Prostate gland (tissue), 2 donors: ENCODE measurements around the gene NOTCH1. TPM values are rescaled to one million over a fixed set of nuclear protein-coding genes. Genes with fewer than 3 reads are reported as not detected.
A peak's percentile ranks its signal among the peaks of the same experiment; 100 is the strongest.

ENCODE experiments used
- DNase-seq: peaks from one replicate; pipeline ENCODE4 v3.0.0-alpha.2; 2019; ENCODE audit warnings: low spot score
- H3K27ac ChIP-seq, 2 donors: fragments of 200-600 bp; sonication (generic); 2 replicates each; pipeline ENCODE4 v1.5.1; 2017 to 2019
- H3K27me3 ChIP-seq: fragments of 200-600 bp; sonication (generic); replicated peaks from 2 replicates; pipeline ENCODE4 v1.5.1; 2019; ENCODE audit not compliant: insufficient read depth
- H3K36me3 ChIP-seq, 2 donors: fragments of 200-600 bp; sonication (generic); 1 replicate in 1 of 2; 2 replicates in 1 of 2; pipeline versions ENCODE4 v1.5.1 to v1.8.1; 2017 to 2019
- H3K4me1 ChIP-seq: fragments of 200-600 bp; sonication (generic); replicated peaks from 2 replicates; pipeline ENCODE4 v1.5.1; 2019
- H3K4me3 ChIP-seq, 2 donors: fragments of 200-600 bp; sonication (generic); 2 replicates each; pipeline ENCODE4 v1.5.1; 2017 to 2019
- H3K9me3 ChIP-seq: fragments of 200-600 bp; sonication (generic); 2 replicates; pipeline ENCODE4 v1.5.1; 2017
- POLR2A ChIP-seq: fragments of 450-650 bp; IDR thresholded peaks from one replicate; pipeline ENCODE4 v1.6.1; 2016; ENCODE audit warnings: antibody characterized with exemption, mild to moderate bottlenecking
- POLR2AphosphoS5 ChIP-seq: sonication (generic); formaldehyde crosslinking; IDR thresholded peaks from one replicate; pipeline ENCODE4 v1.6.1; 2017; ENCODE audit warnings: antibody characterized with exemption
- WGBS: methylation state at CpG from one replicate; pipeline ENCODE4 v1.1.5; 2018; 5-methylcytosine and 5-hydroxymethylcytosine counted together
- intact Hi-C: fragments of 100-400 bp; cut with DNase I; formaldehyde crosslinking; loops from one replicate; pipeline ENCODE4 v1.14.2; 2022
- total RNA-seq, 2 donors: library from RNA; depleted of rRNA; stranded (reverse); fragments of >200 nt; gene quantifications; one replicate each; pipeline ENCODE4 v1.1.0, GENCODE V29; 2016
- TF ChIP-seq, protein P1 (sequence below), 4 experiments: fragments of 200-600 bp in 2 of 4; fragments of 450-650 bp in 2 of 4; sonication (generic) in 2 of 4; IDR thresholded peaks; 1 replicate in 3 of 4; 2 replicates in 1 of 4; pipeline ENCODE4 v1.5.1; 2016 to 2019; ENCODE audit warnings: antibody characterized with exemption in 4 of 4, mild to moderate bottlenecking in 2 of 4, moderate library complexity in 2 of 4

Gene NOTCH1
- total RNA-seq, 2 donors from 2014 or later: 38.0 to 63.3 TPM

DNA sequence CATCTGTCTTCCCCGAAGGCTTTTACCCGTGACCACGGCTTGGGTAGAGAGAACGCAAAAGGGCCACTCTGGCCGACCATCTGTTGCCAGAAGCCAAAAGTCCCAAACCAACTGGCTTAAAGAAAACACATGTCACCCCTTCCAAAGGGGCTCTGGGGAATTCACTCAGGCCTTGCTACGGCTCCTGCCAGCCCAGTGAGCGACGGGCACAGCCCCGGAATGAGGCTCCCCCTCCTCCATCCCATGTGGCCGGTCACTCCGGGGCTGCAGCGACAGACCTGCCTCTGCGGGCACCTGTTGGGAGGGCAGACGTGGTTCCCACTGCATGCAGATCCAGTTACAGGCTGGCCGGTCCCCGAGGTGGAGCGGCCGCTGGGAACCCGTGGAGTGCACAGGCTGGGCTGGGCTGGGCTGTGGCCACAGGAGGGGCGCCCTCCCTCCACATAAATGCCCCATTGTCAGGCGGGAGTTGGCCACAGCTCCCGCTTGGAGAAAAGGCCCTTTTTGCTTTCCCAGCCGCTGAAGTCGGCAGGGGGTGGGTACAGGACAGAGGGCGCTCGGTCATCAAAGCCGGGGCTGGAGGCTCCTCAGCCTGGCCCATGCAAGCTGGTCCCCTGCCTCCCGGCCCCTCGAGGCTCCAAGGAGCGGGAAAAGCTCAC, 19.9 kb downstream of the NOTCH1 start:
- Histone ChIP-seq H3K36me3 (no peaks in the 10 kb centered on the region), H3K27ac (peak overlapping the region in 1 of 2 donors; percentile 2), H3K4me3 (no peak overlapping the region), H3K9me3 (no peaks in the 10 kb centered on the region), H3K27me3 (no peaks in the 10 kb centered on the region), H3K4me1 (no peaks in the 10 kb centered on the region)
- no peak for DNase-seq
- WGBS: 53% methylated on average over 19 of the region's 30 CpGs
- intact Hi-C loops: loop anchor here (5.0 kb wide), 1 partner anchor 34 kb away; no protein-coding TSS in a partner anchor
- no peak for TF ChIP-seq POLR2A
- TF ChIP-seq, protein P1, sequence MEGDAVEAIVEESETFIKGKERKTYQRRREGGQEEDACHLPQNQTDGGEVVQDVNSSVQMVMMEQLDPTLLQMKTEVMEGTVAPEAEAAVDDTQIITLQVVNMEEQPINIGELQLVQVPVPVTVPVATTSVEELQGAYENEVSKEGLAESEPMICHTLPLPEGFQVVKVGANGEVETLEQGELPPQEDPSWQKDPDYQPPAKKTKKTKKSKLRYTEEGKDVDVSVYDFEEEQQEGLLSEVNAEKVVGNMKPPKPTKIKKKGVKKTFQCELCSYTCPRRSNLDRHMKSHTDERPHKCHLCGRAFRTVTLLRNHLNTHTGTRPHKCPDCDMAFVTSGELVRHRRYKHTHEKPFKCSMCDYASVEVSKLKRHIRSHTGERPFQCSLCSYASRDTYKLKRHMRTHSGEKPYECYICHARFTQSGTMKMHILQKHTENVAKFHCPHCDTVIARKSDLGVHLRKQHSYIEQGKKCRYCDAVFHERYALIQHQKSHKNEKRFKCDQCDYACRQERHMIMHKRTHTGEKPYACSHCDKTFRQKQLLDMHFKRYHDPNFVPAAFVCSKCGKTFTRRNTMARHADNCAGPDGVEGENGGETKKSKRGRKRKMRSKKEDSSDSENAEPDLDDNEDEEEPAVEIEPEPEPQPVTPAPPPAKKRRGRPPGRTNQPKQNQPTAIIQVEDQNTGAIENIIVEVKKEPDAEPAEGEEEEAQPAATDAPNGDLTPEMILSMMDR (IDR thresholded peaks at IDR 0.05): peak in 1 of 4 experiments; percentile 10

DNA sequence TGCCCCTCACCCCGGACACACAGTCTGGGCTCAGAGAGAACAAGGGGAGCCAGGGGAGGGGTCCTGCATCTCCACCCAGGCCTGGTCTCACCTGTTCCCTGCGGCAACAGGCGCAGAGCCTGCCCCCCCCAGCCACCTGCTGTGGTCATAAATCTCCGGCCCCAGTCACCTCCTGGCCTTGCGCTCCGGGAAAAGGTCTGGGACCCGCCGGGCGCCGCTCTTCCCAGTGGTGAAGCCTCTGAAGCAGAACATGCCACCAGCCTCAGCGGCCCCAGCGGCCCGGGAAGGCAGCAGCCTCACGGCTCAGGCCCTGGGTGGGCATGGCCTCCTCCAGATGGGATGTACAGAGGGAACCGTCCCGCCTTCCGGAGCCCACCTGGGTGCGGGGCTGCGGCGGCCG, 20.6 kb downstream of the NOTCH1 start:
- DNase-seq: no peak
- TF ChIP-seq POLR2A: no peak
- TF ChIP-seq, protein P1 (IDR thresholded peaks at IDR 0.05): no peak
- no peaks in the 10 kb centered on the region for H3K36me3 ChIP-seq
- no peak overlapping the region for H3K27ac ChIP-seq
- no peaks in the 10 kb centered on the region for H3K9me3 ChIP-seq
- WGBS: 82% methylated on average over 14 of the region's 21 CpGs
- H3K27me3 ChIP-seq: no peaks in the 10 kb centered on the region
- H3K4me3 ChIP-seq: no peak overlapping the region
- intact Hi-C loops: loop anchor here (5.0 kb wide), 1 partner anchor 33 kb away; no protein-coding TSS in a partner anchor
- no peaks in the 10 kb centered on the region for H3K4me1 ChIP-seq

DNA sequence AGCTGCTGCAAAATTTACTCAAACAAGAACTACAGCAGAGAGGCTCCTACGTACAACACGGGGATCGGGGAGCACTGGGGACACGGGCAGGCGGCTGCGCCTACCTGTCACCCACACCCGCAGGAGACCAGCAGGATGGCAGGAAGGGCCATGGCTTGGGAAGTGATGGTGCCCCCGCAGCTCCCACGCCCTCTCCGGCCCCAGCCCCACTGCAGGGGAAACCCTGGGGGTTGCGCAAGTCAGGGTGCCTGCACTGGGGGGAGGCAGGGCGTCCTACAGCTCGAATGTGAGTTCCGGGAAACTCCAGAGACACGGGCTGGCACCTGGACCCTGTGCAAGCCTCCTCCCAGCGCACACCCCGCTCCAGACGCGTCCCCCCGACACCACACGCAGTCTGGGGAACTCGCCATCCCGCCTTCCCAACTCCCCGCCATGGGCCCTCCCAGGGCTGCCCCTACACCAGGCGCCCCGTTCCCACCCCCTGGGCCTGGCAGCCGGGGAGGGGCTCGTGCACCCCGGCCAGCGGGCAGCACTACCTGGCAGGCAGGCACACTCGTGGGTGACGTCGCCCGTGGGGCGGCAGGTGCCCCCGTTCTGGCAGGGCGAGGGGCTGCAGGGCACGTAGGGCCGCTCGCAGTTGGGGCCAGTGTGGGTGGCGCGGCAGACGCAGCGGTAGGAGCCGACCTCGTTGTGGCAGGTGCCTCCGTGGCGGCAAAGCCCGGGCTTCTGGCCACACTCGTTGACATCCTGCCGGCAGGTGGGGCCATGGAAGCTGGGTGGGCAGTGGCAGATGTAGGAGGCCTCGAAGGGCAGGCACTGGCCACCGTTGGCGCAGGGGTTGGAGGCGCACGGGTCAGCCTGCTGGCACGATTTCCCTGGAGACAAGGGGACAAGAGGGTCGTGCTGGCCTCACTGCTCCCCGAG, 23.3 kb downstream of the NOTCH1 start:
- Histone ChIP-seq H3K36me3 (peaks cover 0 to 4% of the 10 kb centered on the region in 2 donors), H3K27me3 (no peaks in the 10 kb centered on the region), H3K4me1 (no peaks in the 10 kb centered on the region), H3K27ac (no peak overlapping the region), H3K9me3 (no peaks in the 10 kb centered on the region), H3K4me3 (no peak overlapping the region)
- 84% methylated on average over 51 of the region's 59 CpGs for WGBS
- intact Hi-C loops: no loop called here
- DNase-seq: no peak
- TF ChIP-seq, protein P1 (IDR thresholded peaks at IDR 0.05): no peak
- no peak for TF ChIP-seq POLR2AphosphoS5
- TF ChIP-seq POLR2A: no peak

DNA sequence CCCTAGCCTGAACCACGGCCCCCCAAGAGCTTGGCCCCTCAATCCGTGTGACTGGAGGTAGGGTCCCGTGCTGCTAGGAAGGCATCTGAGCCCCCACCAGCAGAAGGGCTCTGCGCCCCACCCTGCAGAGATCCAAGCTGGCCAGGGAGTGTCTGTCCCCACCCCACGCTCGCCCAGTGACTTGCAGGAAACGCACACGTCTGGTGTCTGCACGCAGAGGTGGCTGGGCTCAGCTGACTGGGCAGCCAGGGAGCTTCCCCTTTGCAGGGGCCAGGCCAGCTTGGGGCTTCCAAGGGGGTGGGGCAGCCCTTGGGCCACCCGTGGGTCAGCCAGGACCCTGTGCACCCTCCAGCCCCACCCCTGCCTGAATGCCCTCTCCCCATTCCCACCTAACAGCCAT, 24.3 kb downstream of the NOTCH1 start:
- H3K27ac ChIP-seq: no peak overlapping the region
- no peaks in the 10 kb centered on the region for H3K27me3 ChIP-seq
- no peak for DNase-seq
- no peak for TF ChIP-seq POLR2A
- TF ChIP-seq, protein P1 (IDR thresholded peaks at IDR 0.05): no peak
- no peak for TF ChIP-seq POLR2AphosphoS5
- intact Hi-C loops: no loop called here
- H3K4me1 ChIP-seq: no peaks in the 10 kb centered on the region
- no peaks in the 10 kb centered on the region for H3K9me3 ChIP-seq
- no peak overlapping the region for H3K4me3 ChIP-seq
- peaks cover 0 to 4% of the 10 kb centered on the region in 2 donors for H3K36me3 ChIP-seq
- WGBS: 89% methylated on average over 8 of the region's 10 CpGs
